ENCODE data around the gene MLXIP.

Gene MLXIP

GRCh38 chr12:122097927-122098756, 19.6 kb downstream of the MLXIP start:
- H3K9me2 ChIP-seq (replicated peaks; ENCODE audit: insufficient read depth, low read length) = no peaks in the 10 kb centered on the region
- no peak for TF ChIP-seq EZH2phosphoT487 (IDR thresholded peaks at IDR 0.05; ENCODE audit: low read length)
- TF ChIP-seq EZH2 (optimal IDR thresholded peaks at IDR 0.05; ENCODE audit: low read depth, low read length) = no peak
- TF ChIP-seq CTCF (IDR thresholded peaks at IDR 0.05; ENCODE audit: low read length) = no peak
- no peaks in the 10 kb centered on the region for H3K9me3 ChIP-seq (replicated peaks; ENCODE audit: insufficient read depth, low read length)
- no peaks in the 10 kb centered on the region; the same call in 1 of the 2 replicates for H4K20me1 ChIP-seq (ENCODE audit: insufficient read depth, low read length)
- no peak overlapping the region for H2AFZ ChIP-seq (ENCODE audit: low read length)
- H3K79me2 ChIP-seq (ENCODE audit: low read length) = peaks cover 89% of the 10 kb centered on the region
- H3K9ac ChIP-seq (ENCODE audit: low read length) = no peak overlapping the region
- H3F3A ChIP-seq (ENCODE audit: insufficient read depth, low read length) = no peaks in the 10 kb centered on the region
- no peak overlapping the region for H3K4me3 ChIP-seq (ENCODE audit: low read length)
- no peak overlapping the region for H3K4me2 ChIP-seq (ENCODE audit: low read depth, low read length)
- no peaks in the 10 kb centered on the region for H3K4me1 ChIP-seq (ENCODE audit: low read length)
- no peaks in the 10 kb centered on the region for H3K27me3 ChIP-seq (replicated peaks; ENCODE audit: insufficient read depth, low read length)
- no peaks in the 10 kb centered on the region for H3K36me3 ChIP-seq (replicated peaks; ENCODE audit: insufficient read depth, low read length)
- no peak for DNase-seq
- no peak overlapping the region for H3K27ac ChIP-seq (ENCODE audit: low read length)

- H4K20me1 ChIP-seq (ENCODE audit: insufficient read depth, low read length) = no peaks in the 10 kb centered on the region; the same call in 1 of the 2 replicates
- H3K9me2 ChIP-seq (replicated peaks; ENCODE audit: insufficient read depth, low read length) = no peaks in the 10 kb centered on the region
- H3K36me3 ChIP-seq (replicated peaks; ENCODE audit: insufficient read depth, low read length) = no peaks in the 10 kb centered on the region
- H3K79me2 ChIP-seq (ENCODE audit: low read length) = peaks cover 85% of the 10 kb centered on the region
- H3F3A ChIP-seq (ENCODE audit: insufficient read depth, low read length) = no peaks in the 10 kb centered on the region
- no peak overlapping the region for H3K9ac ChIP-seq (ENCODE audit: low read length)
- TF ChIP-seq EZH2phosphoT487 (IDR thresholded peaks at IDR 0.05; ENCODE audit: low read length) = no peak
- no peak for TF ChIP-seq CTCF (IDR thresholded peaks at IDR 0.05; ENCODE audit: low read length)
- TF ChIP-seq EZH2 (optimal IDR thresholded peaks at IDR 0.05; ENCODE audit: low read depth, low read length) = no peak
- no peak overlapping the region for H2AFZ ChIP-seq (ENCODE audit: low read length)
- no peaks in the 10 kb centered on the region for H3K27me3 ChIP-seq (replicated peaks; ENCODE audit: insufficient read depth, low read length)
- no peak for DNase-seq
- no peak overlapping the region for H3K4me2 ChIP-seq (ENCODE audit: low read depth, low read length)
- H3K27ac ChIP-seq (ENCODE audit: low read length) = no peak overlapping the region
- no peak overlapping the region for H3K4me3 ChIP-seq (ENCODE audit: low read length)
- H3K4me1 ChIP-seq (ENCODE audit: low read length) = no peaks in the 10 kb centered on the region
- no peaks in the 10 kb centered on the region for H3K9me3 ChIP-seq (replicated peaks; ENCODE audit: insufficient read depth, low read length)
These were observed 20.8 kb downstream of the MLXIP start for GRCh38 chr12:122099280-122099749.

- Histone ChIP-seq H3K27me3 (replicated peaks; ENCODE audit: insufficient read depth, low read length) (no peaks in the 10 kb centered on the region), H3K4me1 (ENCODE audit: low read length) (no peaks in the 10 kb centered on the region), H3K9me3 (replicated peaks; ENCODE audit: insufficient read depth, low read length) (no peaks in the 10 kb centered on the region), H3K4me3 (ENCODE audit: low read length) (no peak overlapping the region), H2AFZ (ENCODE audit: low read length) (no peak overlapping the region), H4K20me1 (ENCODE audit: insufficient read depth, low read length) (no peaks in the 10 kb centered on the region; the same call in 1 of the 2 replicates), H3F3A (ENCODE audit: insufficient read depth, low read length) (no peaks in the 10 kb centered on the region), H3K9me2 (replicated peaks; ENCODE audit: insufficient read depth, low read length) (no peaks in the 10 kb centered on the region), H3K36me3 (replicated peaks; ENCODE audit: insufficient read depth, low read length) (no peaks in the 10 kb centered on the region), H3K9ac (ENCODE audit: low read length) (no peak overlapping the region), H3K27ac (ENCODE audit: low read length) (no peak overlapping the region), H3K4me2 (ENCODE audit: low read depth, low read length) (no peak overlapping the region), H3K79me2 (ENCODE audit: low read length) (peaks cover 84% of the 10 kb centered on the region)
- TF ChIP-seq EZH2phosphoT487 (IDR thresholded peaks at IDR 0.05; ENCODE audit: low read length) (no peak), CTCF (IDR thresholded peaks at IDR 0.05; ENCODE audit: low read length) (no peak), EZH2 (optimal IDR thresholded peaks at IDR 0.05; ENCODE audit: low read depth, low read length) (no peak)
- DNase-seq = no peak
These were observed 21.3 kb downstream of the MLXIP start for GRCh38 chr12:122099856-122100255.

Data from MM.1S (cell line).